Activated CD8-positive, alpha-beta memory T cell treated with anti-CD3 and anti-CD28 coated beads for 36 hours (primary cell): ENCODE data around the gene RCAN1. TPM values are rescaled to one million over a fixed set of nuclear protein-coding genes. Genes with fewer than 3 reads are reported as not detected.
"Not testable (repeated sequence)": the region's sequence is repeated elsewhere in the genome, so short reads cannot be mapped to it uniquely, and the experiment has no call there.

Experiments used
- CTCF ChIA-PET: fragments of 350-600 bp; sonication (Branson Sonifier 250); formaldehyde crosslinking; loops from one replicate; lab custom pipeline; 2021; ENCODE audit warnings: antibody characterized with exemption; lab: Charles Lee
- POLR2A ChIA-PET: fragments of 350-600 bp; sonication (Branson Sonifier 250); formaldehyde crosslinking; loops from one replicate; lab custom pipeline; 2021; ENCODE audit warnings: antibody characterized with exemption; lab: Charles Lee
- total RNA-seq, 2 experiments: library from RNA; stranded (reverse); gene quantifications; one replicate each; pipeline ENCODE4 v1.2.3, GENCODE V29; 2021

RCAN1 gene
- total RNA-seq, 2 experiments from 2014 or later: 23.2 to 30.0 TPM

- CTCF ChIA-PET: interaction anchor here (0.6 kb wide), 2 partner anchors 56 to 75 kb away, joined by 3 read pairs; no protein-coding TSS in a partner anchor
- POLR2A ChIA-PET: interaction anchor here (0.6 kb wide), 1 partner anchor 1218 kb away, joined by 3 read pairs; no protein-coding TSS in a partner anchor
Measured at GRCh38 chr21:34582506-34583150, 32.3 kb downstream of the RCAN1 start.

DNA sequence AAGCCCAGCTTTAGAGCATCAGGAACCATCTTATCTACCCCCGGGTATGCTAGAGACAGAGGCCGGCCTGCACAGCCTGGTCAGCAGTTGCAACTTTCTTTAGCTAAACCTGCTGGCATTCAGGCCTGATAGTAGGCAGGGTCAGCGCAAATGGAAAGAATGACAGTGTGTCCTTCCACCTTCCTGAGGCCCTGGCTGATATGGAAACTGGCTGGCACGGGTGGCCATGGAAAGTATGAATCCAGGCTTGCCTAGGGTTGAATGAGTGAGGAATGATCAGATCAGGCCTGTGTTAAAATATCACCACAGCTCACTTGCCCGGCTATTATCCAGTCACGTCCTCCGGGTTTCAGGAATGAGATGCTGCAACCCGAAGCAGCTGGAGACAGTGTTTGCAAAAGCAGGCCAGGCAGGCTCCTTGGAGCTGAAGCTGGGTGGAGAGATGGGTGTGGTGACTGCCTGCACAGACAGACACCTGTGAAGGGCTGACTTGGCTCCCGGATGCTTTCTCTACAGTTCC is 34.7 kb downstream of the RCAN1 start:
- ChIA-PET CTCF (no interaction called here), POLR2A (no interaction called here)

- POLR2A ChIA-PET: no interaction called here
- CTCF ChIA-PET: no interaction called here
Measured at GRCh38 chr21:34579411-34579810, 35.5 kb downstream of the RCAN1 start.

- ChIA-PET POLR2A (no interaction called here), CTCF (interaction anchor here (0.6 kb wide), 1 partner anchor 57 kb away, joined by 3 read pairs; no protein-coding TSS in a partner anchor)
Measured at GRCh38 chr21:34576041-34576511, 38.8 kb downstream of the RCAN1 start.

GRCh38 chr21:34574601-34575529 is 40.0 kb downstream of the RCAN1 start:
- CTCF ChIA-PET: interaction anchor here (0.6 kb wide), 1 partner anchor 56 kb away, joined by 3 read pairs; no protein-coding TSS in a partner anchor
- POLR2A ChIA-PET: interaction anchor here (0.5 kb wide), 1 partner anchor 1777 kb away, joined by 8 read pairs; no protein-coding TSS in a partner anchor

- POLR2A ChIA-PET: no interaction called here
- CTCF ChIA-PET: no interaction called here
Measured at GRCh38 chr21:34571994-34572393, 42.9 kb downstream of the RCAN1 start.

DNA sequence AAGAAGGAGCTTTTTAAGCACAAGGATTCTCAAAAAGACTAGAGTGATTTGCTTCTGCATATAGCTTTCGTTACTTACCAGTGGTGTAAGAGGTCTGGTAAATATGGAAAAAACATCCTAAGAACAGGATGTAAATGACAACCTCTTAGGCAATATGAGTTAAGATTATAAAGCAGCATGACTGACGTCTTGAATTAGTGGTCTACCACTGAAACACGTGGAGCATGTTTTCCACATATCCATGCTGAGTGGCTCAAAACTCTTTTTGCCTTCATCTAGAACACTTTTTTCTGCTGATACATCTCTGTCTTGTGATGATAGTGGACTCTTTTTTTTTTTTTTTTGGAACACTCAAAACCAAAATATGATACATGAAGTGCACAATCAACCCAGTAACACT is 44.6 kb downstream of the RCAN1 start:
- ChIA-PET POLR2A (no interaction called here), CTCF (no interaction called here)

DNA sequence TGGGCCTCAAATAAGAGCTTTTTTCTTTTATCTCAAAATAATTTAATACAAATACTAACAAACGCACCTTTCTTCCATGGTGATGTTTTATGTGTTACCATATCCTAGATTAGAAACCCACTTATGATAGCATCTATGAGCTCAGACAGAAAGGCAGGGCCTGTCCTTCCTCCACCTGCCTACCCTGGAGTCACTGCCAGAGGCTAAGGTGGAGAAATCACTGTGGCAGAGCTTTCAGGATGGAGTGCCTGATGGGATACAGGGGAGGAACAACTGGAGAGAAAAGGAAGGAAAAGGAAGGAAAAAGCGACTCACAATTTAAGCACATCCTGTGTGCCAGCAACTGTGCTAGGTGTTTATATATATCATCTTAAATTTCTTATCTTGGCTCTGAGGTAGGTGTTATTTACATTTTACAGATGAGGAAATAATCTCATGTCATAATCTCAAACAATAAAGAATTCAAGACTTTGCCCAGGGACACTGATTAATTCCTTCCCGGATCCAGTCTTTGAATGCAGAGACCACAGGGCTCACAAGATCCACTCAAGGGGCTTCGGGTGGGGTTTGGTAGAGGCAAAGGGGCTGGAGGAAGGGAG is 45.4 kb downstream of the RCAN1 start:
- ChIA-PET CTCF (no interaction called here), POLR2A (no interaction called here)

GRCh38 chr21:34568801-34569200 is 46.1 kb downstream of the RCAN1 start:
- POLR2A ChIA-PET, CTCF ChIA-PET: not testable (repeated sequence)

- ChIA-PET CTCF (no interaction called here), POLR2A (no interaction called here)
Measured at GRCh38 chr21:34567604-34568155, 47.2 kb downstream of the RCAN1 start.

GRCh38 chr21:34565238-34565637 is 49.7 kb downstream of the RCAN1 start:
- CTCF ChIA-PET: no interaction called here

GRCh38 chr21:34563370-34563769 is 51.5 kb downstream of the RCAN1 start:
- POLR2A ChIA-PET, CTCF ChIA-PET: not testable (repeated sequence)

More at GRCh38 chr21:34565238-34565637, 49.7 kb downstream of the RCAN1 start:
- POLR2A ChIA-PET: no interaction called here

DNA sequence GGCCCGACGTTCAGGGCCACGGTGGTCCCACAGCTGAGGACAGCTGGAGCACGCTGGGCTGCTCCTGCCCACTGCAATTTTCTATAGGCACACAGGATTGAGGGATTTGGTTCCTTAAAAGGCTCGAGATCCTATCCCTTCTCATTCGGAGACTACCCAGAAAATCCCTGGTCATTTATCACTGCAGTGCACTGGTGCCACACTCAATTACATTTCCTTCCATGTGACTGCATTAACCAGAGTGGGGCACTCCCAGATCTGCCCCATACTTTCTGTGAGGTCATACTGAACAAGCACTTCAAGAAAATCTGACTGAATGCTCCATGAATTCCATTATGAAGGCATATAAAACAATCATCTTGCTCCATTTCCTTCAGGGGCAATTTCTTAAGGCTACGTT is 53.1 kb downstream of the RCAN1 start:
- ChIA-PET CTCF (no interaction called here), POLR2A (no interaction called here)

DNA sequence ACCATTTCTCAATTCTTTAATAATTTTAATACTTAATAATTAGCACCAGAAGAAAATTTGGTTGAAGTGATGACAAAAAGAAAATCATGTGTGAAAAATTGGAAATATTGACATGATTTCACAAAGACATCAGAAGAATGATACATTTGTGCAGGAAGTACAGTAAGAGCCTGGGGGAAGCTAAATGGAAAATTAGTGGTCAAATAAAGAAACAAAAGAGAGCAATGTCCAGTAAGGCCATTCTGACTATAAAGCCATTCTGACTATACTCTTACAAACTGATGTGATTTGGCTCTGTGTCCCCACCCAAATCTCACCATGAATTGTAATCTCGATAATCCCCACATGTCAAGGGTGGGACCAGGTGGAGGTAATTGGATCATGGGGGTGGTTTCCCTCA is 54.3 kb downstream of the RCAN1 start:
- POLR2A ChIA-PET: no interaction called here
- CTCF ChIA-PET: no interaction called here

DNA sequence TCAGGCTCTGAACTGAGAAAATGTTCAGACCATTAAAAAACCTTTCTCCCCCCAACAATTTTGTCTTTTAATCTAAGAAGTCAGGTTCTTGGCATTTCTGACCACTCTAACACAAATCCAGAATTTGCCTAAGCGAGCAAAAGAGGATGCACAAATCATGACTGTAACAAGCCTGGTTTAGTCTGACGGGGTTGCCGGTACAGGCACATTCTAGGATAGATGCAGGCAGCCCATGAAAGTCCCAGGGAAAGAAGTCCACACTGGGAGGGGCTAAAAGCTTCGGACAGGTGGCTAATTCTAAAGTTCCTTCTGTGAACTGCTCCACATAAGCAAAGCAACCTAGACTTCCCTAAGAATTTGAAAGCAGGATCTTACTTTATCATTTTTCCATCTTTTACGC is 54.9 kb downstream of the RCAN1 start:
- POLR2A ChIA-PET: no interaction called here
- CTCF ChIA-PET: no interaction called here

DNA sequence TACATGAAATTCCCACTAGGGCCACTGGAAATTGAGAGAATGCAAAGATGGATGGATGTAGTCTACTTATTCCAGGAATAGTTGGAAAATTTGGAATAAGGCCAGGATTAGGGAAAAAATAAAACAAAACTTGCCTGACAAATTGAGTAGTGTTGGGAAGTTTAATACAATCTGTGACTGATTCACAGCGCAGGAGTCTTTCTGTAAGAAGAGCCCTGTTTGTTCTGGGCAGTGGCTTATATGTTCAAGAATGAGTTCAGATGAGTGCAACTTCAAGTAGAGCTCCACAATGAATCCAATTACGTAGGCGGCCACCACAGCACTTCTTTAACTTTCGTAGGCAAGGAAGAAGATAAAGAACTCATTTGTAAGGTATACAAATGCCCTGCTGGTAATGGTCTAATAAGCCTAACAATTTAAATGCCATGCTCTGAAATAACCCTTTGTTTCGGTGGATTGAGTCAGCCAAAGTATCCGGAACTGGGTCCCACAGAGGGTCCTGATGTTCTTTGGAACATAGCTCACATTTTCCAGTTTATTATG is 55.8 kb downstream of the RCAN1 start:
- ChIA-PET POLR2A (no interaction called here), CTCF (no interaction called here)

GRCh38 chr21:34558166-34558565 is 56.7 kb downstream of the RCAN1 start:
- ChIA-PET CTCF (no interaction called here), POLR2A (no interaction called here)

DNA sequence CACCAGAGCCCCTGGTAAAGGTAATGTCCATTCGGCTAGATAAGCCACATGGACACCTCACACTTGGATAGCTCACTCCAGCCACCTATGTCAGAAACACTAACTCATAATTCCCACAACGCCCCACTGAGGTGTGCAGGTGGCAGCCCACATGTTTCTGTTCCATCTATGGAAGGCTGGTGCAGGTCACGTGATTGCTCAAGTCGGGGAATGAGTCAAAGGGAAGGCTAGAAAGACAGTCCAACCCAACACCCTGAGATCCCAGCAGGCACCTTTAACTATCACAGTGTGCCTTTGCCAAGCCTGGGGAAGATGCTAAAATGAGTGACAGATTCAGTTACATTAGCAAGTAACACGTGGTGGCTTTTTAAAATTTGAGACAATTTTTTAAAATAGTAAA is 57.7 kb downstream of the RCAN1 start:
- ChIA-PET POLR2A (no interaction called here), CTCF (interaction anchor here (1.0 kb wide), 1 partner anchor 40 kb away, joined by 3 read pairs; no protein-coding TSS in a partner anchor)

GRCh38 chr21:34554670-34555069 is 60.2 kb downstream of the RCAN1 start:
- CTCF ChIA-PET: not testable (repeated sequence)

More at GRCh38 chr21:34554670-34555069, 60.2 kb downstream of the RCAN1 start:
- POLR2A ChIA-PET: not testable (repeated sequence)
